Colonic mucosa (tissue), 4 donors: Measurements from ENCODE around the gene THAP12. TPM values are rescaled to one million over a fixed set of nuclear protein-coding genes. Genes with fewer than 3 reads are reported as not detected.

ENCODE experiments used
- DNase-seq: peaks from one replicate; pipeline ENCODE4 v3.0.0-alpha.2; 2020
- H3K27ac ChIP-seq: fragments of 200-600 bp; one replicate; pipeline ENCODE4 v1.8.0; 2021
- H3K27me3 ChIP-seq: fragments of 200-600 bp; one replicate; pipeline ENCODE4 v1.8.0; 2021
- H3K36me3 ChIP-seq: fragments of 200-600 bp; one replicate; pipeline ENCODE4 v1.8.0; 2021
- H3K4me1 ChIP-seq: fragments of 200-600 bp; one replicate; pipeline ENCODE4 v1.8.0; 2021; ENCODE audit warnings: mild to moderate bottlenecking
- H3K4me3 ChIP-seq: fragments of 200-600 bp; one replicate; pipeline ENCODE4 v1.8.0; 2021
- H3K9ac ChIP-seq, 2 donors: one replicate each; pipeline ENCODE4 v1.7.0; 2013; ENCODE audit warnings: control low read depth in 2 of 2, low read depth in 2 of 2, low read length in 2 of 2
- H3K9me3 ChIP-seq: fragments of 200-600 bp; one replicate; pipeline ENCODE4 v1.8.0; 2021
- CTCF ChIP-seq: fragments of 200-600 bp; IDR thresholded peaks from one replicate; pipeline ENCODE4 v1.8.0; 2022; ENCODE audit warnings: antibody characterized with exemption, mild to moderate bottlenecking
- intact Hi-C: fragments of 100-400 bp; cut with DNase I; formaldehyde crosslinking; loops from one replicate; pipeline ENCODE4 v1.14.1; 2022
- total RNA-seq, 2 donors: library from RNA; stranded (reverse); fragmentation: NEBNext Ultra II Directional in 1 of 2; extraction: Animal tissue kit (Norgen Biotek cat#: 25700) in 1 of 2; gene quantifications; one replicate each; pipeline ENCODE4 v1.2.1, GENCODE V29; 2021
- donor health status: healthy.
- donor health status: DM: no; HTN: no; CAD: no.
- donor health status: DM: no; HTN: no; CAD: no.

The THAP12 gene
- total RNA-seq, 2 donors from 2014 or later = 34.4 to 41.6 TPM

DNA sequence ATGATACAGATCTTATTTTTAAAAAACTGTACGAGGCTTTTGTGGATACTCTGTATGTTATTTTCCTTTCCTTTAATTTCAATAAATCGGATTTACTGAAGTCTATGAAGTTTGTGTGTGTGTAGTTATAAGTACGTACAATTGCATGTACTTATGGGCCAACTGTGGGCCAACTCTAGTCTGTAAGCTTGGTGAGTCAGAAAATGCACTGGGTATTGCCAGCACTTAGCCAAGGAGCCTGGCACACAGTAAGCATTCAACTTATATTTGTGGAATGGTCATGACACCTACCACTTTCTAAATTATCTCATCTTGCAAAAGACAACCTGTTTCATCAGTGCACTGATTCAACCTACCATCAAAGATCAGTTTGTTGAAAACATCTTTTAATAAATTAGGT, 32.6 kb downstream of the THAP12 start:
- H3K9me3 ChIP-seq = no peaks in the 10 kb centered on the region
- DNase-seq = no peak
- H3K36me3 ChIP-seq = no peaks in the 10 kb centered on the region
- no peak overlapping the region for H3K27ac ChIP-seq
- no peak for TF ChIP-seq CTCF
- H3K4me3 ChIP-seq = no peak overlapping the region
- no peaks in the 10 kb centered on the region for H3K27me3 ChIP-seq
- H3K9ac ChIP-seq = no peak overlapping the region
- intact Hi-C loops = no loop called here
- H3K4me1 ChIP-seq = no peaks in the 10 kb centered on the region

DNA sequence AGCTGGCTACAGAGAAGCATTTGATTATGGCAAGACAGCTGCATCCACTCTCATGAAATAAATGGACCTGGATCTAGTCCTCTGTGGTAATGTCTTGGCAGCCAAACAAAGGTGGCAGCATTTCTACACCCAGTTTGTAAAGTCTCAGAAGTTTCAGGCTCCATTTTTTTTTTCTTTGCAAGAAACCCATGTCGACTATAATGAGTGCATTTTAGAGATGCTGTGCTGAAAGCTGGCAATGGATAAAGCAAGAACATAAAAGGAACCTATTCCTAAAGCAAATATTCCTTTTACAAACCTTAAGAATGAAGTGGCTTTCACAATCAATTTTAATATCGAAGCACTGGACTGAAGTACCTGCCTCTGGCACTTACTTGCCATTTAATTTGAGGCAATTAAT, 33.5 kb downstream of the THAP12 start:
- no peak overlapping the region for H3K9ac ChIP-seq
- H3K4me3 ChIP-seq = no peak overlapping the region
- DNase-seq = no peak
- intact Hi-C loops = no loop called here
- no peaks in the 10 kb centered on the region for H3K9me3 ChIP-seq
- H3K4me1 ChIP-seq = no peaks in the 10 kb centered on the region
- no peak for TF ChIP-seq CTCF
- H3K27ac ChIP-seq = no peak overlapping the region
- H3K27me3 ChIP-seq = no peaks in the 10 kb centered on the region
- H3K36me3 ChIP-seq = no peaks in the 10 kb centered on the region

GRCh38 chr11:76339221-76339620, 41.7 kb downstream of the THAP12 start:
- no peak for TF ChIP-seq CTCF
- intact Hi-C loops = no loop called here
- Histone ChIP-seq H3K9me3 (no peaks in the 10 kb centered on the region), H3K27me3 (no peaks in the 10 kb centered on the region), H3K4me1 (no peaks in the 10 kb centered on the region), H3K27ac (no peak overlapping the region), H3K36me3 (no peaks in the 10 kb centered on the region), H3K9ac (no peak overlapping the region), H3K4me3 (no peak overlapping the region)
- peak; percentile 36 for DNase-seq

DNA sequence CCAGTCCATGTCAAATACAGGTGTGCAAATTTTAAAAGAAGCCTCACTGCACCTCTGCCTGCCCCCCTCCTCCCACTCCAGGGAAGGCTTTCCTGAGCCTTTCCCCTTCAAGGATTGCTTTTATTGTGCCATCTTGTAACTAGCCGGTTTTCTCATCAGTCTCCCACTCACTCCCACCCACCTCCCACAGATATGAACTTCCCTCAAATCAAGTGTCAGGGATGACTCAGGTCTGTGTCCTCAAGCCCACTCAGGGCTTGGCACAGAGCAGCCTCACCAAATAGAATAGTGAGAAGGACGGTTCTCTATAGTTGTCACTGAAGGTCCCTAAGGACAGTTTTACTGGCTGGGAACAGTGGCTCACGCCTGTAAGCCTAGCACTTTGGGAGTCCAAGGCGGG, 43.0 kb downstream of the THAP12 start:
- no peaks in the 10 kb centered on the region for H3K36me3 ChIP-seq
- intact Hi-C loops = no loop called here
- no peaks in the 10 kb centered on the region for H3K4me1 ChIP-seq
- no peak overlapping the region for H3K9ac ChIP-seq
- H3K4me3 ChIP-seq = no peak overlapping the region
- TF ChIP-seq CTCF = no peak
- H3K9me3 ChIP-seq = no peaks in the 10 kb centered on the region
- no peak for DNase-seq
- no peaks in the 10 kb centered on the region for H3K27me3 ChIP-seq
- no peak overlapping the region for H3K27ac ChIP-seq

DNA sequence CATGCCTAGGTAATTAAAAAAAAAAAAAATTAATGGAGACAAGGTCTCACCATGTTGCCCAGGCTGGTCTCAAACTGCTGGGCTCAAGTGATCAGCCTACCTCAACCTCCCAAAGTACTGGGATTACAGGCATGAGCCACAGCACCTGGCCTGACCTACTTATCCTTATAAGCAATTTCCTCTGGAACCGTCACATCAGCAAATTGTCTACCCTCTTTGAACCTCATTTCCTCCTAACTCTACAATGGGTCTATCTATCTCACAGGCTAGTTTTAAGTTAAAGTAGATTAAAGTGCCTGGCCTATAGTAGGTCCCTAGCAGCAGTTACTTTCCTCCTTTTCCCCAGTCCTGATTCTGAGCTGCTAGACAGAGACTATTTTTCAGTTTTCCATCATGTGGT, 43.5 kb downstream of the THAP12 start:
- DNase-seq = no peak
- Histone ChIP-seq H3K4me1 (no peaks in the 10 kb centered on the region), H3K9me3 (no peaks in the 10 kb centered on the region), H3K27me3 (no peaks in the 10 kb centered on the region), H3K27ac (no peak overlapping the region), H3K4me3 (no peak overlapping the region), H3K36me3 (no peaks in the 10 kb centered on the region), H3K9ac (no peak overlapping the region)
- no peak for TF ChIP-seq CTCF
- intact Hi-C loops = no loop called here

GRCh38 chr11:76336597-76336996, 44.3 kb downstream of the THAP12 start:
- no peaks in the 10 kb centered on the region for H3K9me3 ChIP-seq
- no peaks in the 10 kb centered on the region for H3K36me3 ChIP-seq
- no peak for TF ChIP-seq CTCF

More at GRCh38 chr11:76336597-76336996, 44.3 kb downstream of the THAP12 start:
- Histone ChIP-seq H3K9ac (no peak overlapping the region), H3K4me3 (no peak overlapping the region), H3K4me1 (no peaks in the 10 kb centered on the region), H3K27me3 (no peaks in the 10 kb centered on the region), H3K27ac (no peak overlapping the region)
- intact Hi-C loops = no loop called here
- DNase-seq = no peak
